ENCODE results near the gene IBTK.
A peak's percentile ranks its signal among the peaks of the same experiment; 100 is the strongest.

The IBTK gene

DNA sequence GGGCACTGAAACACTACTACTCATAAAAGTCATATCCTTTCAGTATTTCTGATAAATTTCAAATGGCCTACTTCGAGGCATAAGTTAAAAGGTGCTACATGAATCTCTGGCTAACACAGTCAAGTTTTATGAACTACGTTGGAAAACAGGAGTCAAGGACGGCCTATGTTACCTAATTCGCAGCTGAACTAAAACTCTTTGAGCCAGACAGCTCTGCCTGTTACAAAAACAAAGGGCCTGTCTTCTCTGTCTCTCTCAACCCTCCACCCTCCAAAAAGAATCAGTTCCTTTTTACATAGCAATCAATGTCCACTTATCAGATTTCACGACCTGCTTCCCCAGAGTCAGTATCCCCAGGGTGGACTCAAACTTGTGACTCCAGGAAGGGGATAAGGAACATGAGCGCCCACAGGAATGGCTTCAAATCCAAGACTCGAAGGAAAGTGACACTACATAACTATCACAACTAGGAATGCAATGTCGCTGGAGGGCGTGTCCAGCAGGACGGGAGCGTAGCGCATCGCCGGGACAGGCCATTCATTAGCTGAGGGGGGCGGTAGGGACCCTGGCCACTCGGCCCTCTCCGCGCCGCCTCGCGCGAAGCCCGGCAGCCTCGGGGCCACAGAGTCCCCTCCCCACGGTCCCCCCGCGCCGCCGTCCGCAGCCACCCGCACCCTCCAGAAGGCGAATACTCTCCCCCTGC lies 591 bp downstream of the IBTK start:
- peak overlapping the region; percentile 79 for H3K4me3 ChIP-seq (ENCODE audit: control insufficient read depth, low read depth, low read length)
- TF ChIP-seq, protein P1, sequence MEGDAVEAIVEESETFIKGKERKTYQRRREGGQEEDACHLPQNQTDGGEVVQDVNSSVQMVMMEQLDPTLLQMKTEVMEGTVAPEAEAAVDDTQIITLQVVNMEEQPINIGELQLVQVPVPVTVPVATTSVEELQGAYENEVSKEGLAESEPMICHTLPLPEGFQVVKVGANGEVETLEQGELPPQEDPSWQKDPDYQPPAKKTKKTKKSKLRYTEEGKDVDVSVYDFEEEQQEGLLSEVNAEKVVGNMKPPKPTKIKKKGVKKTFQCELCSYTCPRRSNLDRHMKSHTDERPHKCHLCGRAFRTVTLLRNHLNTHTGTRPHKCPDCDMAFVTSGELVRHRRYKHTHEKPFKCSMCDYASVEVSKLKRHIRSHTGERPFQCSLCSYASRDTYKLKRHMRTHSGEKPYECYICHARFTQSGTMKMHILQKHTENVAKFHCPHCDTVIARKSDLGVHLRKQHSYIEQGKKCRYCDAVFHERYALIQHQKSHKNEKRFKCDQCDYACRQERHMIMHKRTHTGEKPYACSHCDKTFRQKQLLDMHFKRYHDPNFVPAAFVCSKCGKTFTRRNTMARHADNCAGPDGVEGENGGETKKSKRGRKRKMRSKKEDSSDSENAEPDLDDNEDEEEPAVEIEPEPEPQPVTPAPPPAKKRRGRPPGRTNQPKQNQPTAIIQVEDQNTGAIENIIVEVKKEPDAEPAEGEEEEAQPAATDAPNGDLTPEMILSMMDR (IDR thresholded peaks at IDR 0.05; ENCODE audit: control insufficient read depth, insufficient read depth, low read depth, low read length, missing control alignments): no peak
- DNase-seq (ENCODE audit: low read depth): no peak

DNA sequence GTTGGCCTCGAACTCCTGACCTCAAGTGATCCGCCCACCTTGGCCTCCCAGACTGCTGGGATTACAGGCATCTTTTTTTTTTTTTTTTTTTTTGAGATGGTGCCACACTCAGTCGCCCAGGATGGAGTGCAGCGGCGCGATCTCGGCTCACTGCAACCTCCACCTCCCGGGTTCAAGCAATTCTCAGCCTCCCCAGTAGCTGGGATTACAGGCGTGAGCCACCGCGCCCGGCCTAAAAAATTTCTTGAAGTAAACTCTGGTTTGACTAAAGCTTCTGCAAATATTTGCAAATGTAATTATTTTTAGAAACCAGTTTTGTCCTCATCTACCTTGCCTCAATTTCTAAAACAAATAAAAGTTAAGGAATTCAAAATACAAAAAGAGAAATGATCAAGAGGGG lies 1.2 kb downstream of the IBTK start:
- no peak for DNase-seq (ENCODE audit: low read depth)
- H3K4me3 ChIP-seq (ENCODE audit: control insufficient read depth, low read depth, low read length): peak overlapping the region; percentile 79
- TF ChIP-seq, protein P1 (IDR thresholded peaks at IDR 0.05; ENCODE audit: control insufficient read depth, insufficient read depth, low read depth, low read length, missing control alignments): no peak

DNA sequence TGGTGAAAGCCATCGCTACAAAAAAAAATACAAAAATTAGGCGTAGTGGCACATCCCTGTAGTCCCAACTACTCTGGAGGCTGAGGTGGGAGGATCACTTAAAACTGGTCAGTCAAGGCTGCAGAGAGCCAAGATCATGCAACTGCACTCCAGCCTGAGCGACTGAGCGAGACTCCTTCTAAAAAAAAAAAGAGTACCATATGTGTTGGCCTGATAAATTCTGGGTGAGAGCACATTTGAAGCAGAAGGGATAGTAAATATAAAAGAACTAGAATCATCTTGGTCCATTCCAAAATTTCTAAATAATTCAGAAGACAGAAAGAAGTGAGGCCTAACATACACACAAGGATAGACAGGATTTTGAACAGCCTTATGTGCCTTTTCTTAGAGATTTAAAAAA lies 2.2 kb downstream of the IBTK start:
- no peak overlapping the region for H3K4me3 ChIP-seq (ENCODE audit: control insufficient read depth, low read depth, low read length)
- TF ChIP-seq, protein P1 (IDR thresholded peaks at IDR 0.05; ENCODE audit: control insufficient read depth, insufficient read depth, low read depth, low read length, missing control alignments): no peak
- DNase-seq (ENCODE audit: low read depth): no peak

DNA sequence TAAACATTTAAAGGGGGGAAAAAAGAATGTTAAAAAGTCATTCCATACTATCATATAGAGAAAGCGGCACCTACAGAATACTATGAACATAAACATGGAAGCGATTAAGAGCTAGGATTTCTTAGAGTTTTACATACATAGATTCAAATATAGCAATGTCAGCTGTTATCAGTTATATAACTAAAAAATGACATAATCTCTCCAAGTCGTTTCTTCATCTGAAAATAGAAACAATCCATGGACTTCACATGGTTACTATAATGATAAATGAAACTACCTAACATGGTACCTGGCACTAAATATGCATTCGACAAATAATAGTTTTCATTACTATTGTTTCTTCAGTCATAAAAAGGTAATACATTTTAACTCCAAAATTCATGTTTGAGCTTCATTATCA lies 3.7 kb downstream of the IBTK start:
- H3K4me3 ChIP-seq (ENCODE audit: control insufficient read depth, low read depth, low read length): no peak overlapping the region
- DNase-seq (ENCODE audit: low read depth): no peak
- TF ChIP-seq, protein P1 (IDR thresholded peaks at IDR 0.05; ENCODE audit: control insufficient read depth, insufficient read depth, low read depth, low read length, missing control alignments): no peak

DNA sequence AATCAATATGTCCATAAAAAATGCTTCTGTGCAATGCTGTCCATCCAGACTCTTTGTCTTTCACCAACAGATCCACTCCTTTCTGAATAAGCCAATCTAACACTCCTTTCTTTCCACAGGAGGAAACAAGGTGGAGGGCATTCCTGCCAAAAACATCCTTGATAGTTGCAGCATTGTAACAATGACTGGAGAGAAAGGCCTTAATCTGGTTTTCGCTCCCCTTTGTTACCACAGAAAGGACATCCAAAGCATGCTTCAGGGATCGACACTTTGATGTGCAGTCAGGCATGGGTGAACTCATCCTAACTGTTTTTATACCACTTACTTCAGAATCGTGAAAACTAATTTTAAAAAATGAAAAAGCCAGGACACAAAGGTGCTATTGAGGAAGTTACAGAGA lies 7.4 kb downstream of the IBTK start:
- DNase-seq (ENCODE audit: low read depth): no peak
- no peak overlapping the region for H3K4me3 ChIP-seq (ENCODE audit: control insufficient read depth, low read depth, low read length)
- TF ChIP-seq, protein P1 (IDR thresholded peaks at IDR 0.05; ENCODE audit: control insufficient read depth, insufficient read depth, low read depth, low read length, missing control alignments): no peak

DNA sequence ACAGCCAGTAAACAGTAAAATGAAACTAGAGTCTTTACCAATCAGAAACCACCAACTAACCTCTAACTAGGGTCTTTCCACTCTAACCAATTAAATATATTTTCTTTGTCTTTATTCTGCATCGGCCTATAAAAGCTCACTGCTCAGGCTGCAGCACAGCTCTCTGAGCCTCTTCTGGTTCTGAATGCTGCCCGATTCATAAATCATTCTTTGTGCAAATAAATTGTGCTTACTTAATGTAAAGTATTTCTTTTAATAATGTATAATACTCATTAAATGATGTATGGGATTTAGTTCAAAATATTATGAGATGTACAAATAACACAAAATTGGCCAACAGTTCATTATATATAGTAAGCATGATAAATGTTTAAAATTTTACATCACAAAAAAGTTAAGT lies 7.9 kb downstream of the IBTK start:
- DNase-seq (ENCODE audit: low read depth): no peak
- TF ChIP-seq, protein P1 (IDR thresholded peaks at IDR 0.05; ENCODE audit: control insufficient read depth, insufficient read depth, low read depth, low read length, missing control alignments): no peak

More for the DNA sequence above, 7.9 kb downstream of the IBTK start:
- no peak overlapping the region for H3K4me3 ChIP-seq (ENCODE audit: control insufficient read depth, low read depth, low read length)

All from AG09309 (cell line).